Stimulated activated memory B cell treated with anti-CD40 and anti-IgM and Interleukin-4, amounts not matched to agents 10 μg/mL and 1 μg/mL and 100 μg/mL, for 72 hours (primary cell): Measurements from ENCODE around the gene MMP28.

Experiments used
- ATAC-seq: fragments of 150-1000 bp; cut with Tn5 transposase; 2 replicates; pipeline ENCODE4 v1.10.0; 2021
- H3K27ac Mint-ChIP-seq: one replicate; pipeline ENCODE4 v1.8.0; 2022; ENCODE audit warnings: mild to moderate bottlenecking, mixed read lengths
- H3K27me3 Mint-ChIP-seq: one replicate; pipeline ENCODE4 v1.8.0; 2022; ENCODE audit warnings: mixed read lengths
- H3K36me3 Mint-ChIP-seq: one replicate; pipeline ENCODE4 v1.8.0; 2022; ENCODE audit warnings: mixed read lengths
- H3K4me1 Mint-ChIP-seq: one replicate; pipeline ENCODE4 v1.8.0; 2022; ENCODE audit warnings: mixed read lengths
- H3K4me3 Mint-ChIP-seq: one replicate; pipeline ENCODE4 v1.8.0; 2022; ENCODE audit warnings: mild to moderate bottlenecking, moderate library complexity, mixed read lengths
- H3K9me3 Mint-ChIP-seq: one replicate; pipeline ENCODE4 v1.8.0; 2022; ENCODE audit warnings: mixed read lengths

Gene MMP28

GRCh38 chr17:35748341-35748841 lies 47.0 kb downstream of the MMP28 start:
- Mint-ChIP-seq H3K36me3 (no peaks in the 10 kb centered on the region), H3K27me3 (peaks cover 83% of the 10 kb centered on the region), H3K27ac (no peak overlapping the region), H3K9me3 (no peaks in the 10 kb centered on the region), H3K4me1 (peaks cover 24% of the 10 kb centered on the region), H3K4me3 (no peak overlapping the region)
- no peak for ATAC-seq

GRCh38 chr17:35747540-35748017 lies 47.9 kb downstream of the MMP28 start:
- ATAC-seq = peak; percentile 80
- no peak overlapping the region for H3K27ac Mint-ChIP-seq
- H3K9me3 Mint-ChIP-seq = no peaks in the 10 kb centered on the region
- H3K27me3 Mint-ChIP-seq = peaks cover 83% of the 10 kb centered on the region
- H3K4me1 Mint-ChIP-seq = peaks cover 24% of the 10 kb centered on the region
- no peaks in the 10 kb centered on the region for H3K36me3 Mint-ChIP-seq
- H3K4me3 Mint-ChIP-seq = no peak overlapping the region

- Mint-ChIP-seq H3K9me3 (no peaks in the 10 kb centered on the region), H3K27me3 (peaks cover 83% of the 10 kb centered on the region), H3K36me3 (no peaks in the 10 kb centered on the region), H3K4me1 (peaks cover 33% of the 10 kb centered on the region), H3K4me3 (no peak overlapping the region), H3K27ac (no peak overlapping the region)
- no peak for ATAC-seq
Measured at GRCh38 chr17:35745749-35746320, 49.6 kb downstream of the MMP28 start.

- ATAC-seq = no peak
- peaks cover 83% of the 10 kb centered on the region for H3K27me3 Mint-ChIP-seq
Measured at GRCh38 chr17:35745246-35745645, 50.2 kb downstream of the MMP28 start.

GRCh38 chr17:35744830-35745229 lies 50.6 kb downstream of the MMP28 start:
- peaks cover 28% of the 10 kb centered on the region for H3K4me1 Mint-ChIP-seq
- no peaks in the 10 kb centered on the region for H3K36me3 Mint-ChIP-seq
- H3K27me3 Mint-ChIP-seq = peaks cover 83% of the 10 kb centered on the region
- H3K27ac Mint-ChIP-seq = no peak overlapping the region
- no peak for ATAC-seq
- no peaks in the 10 kb centered on the region for H3K9me3 Mint-ChIP-seq
- no peak overlapping the region for H3K4me3 Mint-ChIP-seq

More at GRCh38 chr17:35745246-35745645, 50.2 kb downstream of the MMP28 start:
- no peaks in the 10 kb centered on the region for H3K36me3 Mint-ChIP-seq
- peaks cover 32% of the 10 kb centered on the region for H3K4me1 Mint-ChIP-seq
- H3K4me3 Mint-ChIP-seq = no peak overlapping the region
- no peaks in the 10 kb centered on the region for H3K9me3 Mint-ChIP-seq
- H3K27ac Mint-ChIP-seq = no peak overlapping the region

GRCh38 chr17:35743626-35744328 lies 51.7 kb downstream of the MMP28 start:
- Mint-ChIP-seq H3K27ac (no peak overlapping the region), H3K4me3 (no peak overlapping the region), H3K4me1 (peaks cover 17% of the 10 kb centered on the region), H3K9me3 (no peaks in the 10 kb centered on the region), H3K27me3 (peaks cover 79% of the 10 kb centered on the region), H3K36me3 (no peaks in the 10 kb centered on the region)
- no peak for ATAC-seq

- no peak for ATAC-seq
- Mint-ChIP-seq H3K9me3 (no peaks in the 10 kb centered on the region), H3K4me1 (peaks cover 17% of the 10 kb centered on the region), H3K27me3 (peaks cover 72% of the 10 kb centered on the region), H3K36me3 (no peaks in the 10 kb centered on the region), H3K4me3 (no peak overlapping the region), H3K27ac (no peak overlapping the region)
Measured at GRCh38 chr17:35742896-35743477, 52.5 kb downstream of the MMP28 start.

- H3K9me3 Mint-ChIP-seq = no peaks in the 10 kb centered on the region
- no peak overlapping the region for H3K4me3 Mint-ChIP-seq
- H3K27me3 Mint-ChIP-seq = peaks cover 67% of the 10 kb centered on the region
- H3K4me1 Mint-ChIP-seq = peaks cover 15% of the 10 kb centered on the region
- H3K27ac Mint-ChIP-seq = no peak overlapping the region
- ATAC-seq = no peak
- no peaks in the 10 kb centered on the region for H3K36me3 Mint-ChIP-seq
Measured at GRCh38 chr17:35742496-35742895, 52.9 kb downstream of the MMP28 start.

GRCh38 chr17:35740997-35741931 lies 54.2 kb downstream of the MMP28 start:
- peaks cover 10% of the 10 kb centered on the region for H3K4me1 Mint-ChIP-seq
- H3K9me3 Mint-ChIP-seq = no peaks in the 10 kb centered on the region
- H3K4me3 Mint-ChIP-seq = no peak overlapping the region
- H3K27me3 Mint-ChIP-seq = peaks cover 58% of the 10 kb centered on the region
- ATAC-seq = peak; percentile 2
- no peaks in the 10 kb centered on the region for H3K36me3 Mint-ChIP-seq
- no peak overlapping the region for H3K27ac Mint-ChIP-seq

GRCh38 chr17:35740216-35740615 lies 55.2 kb downstream of the MMP28 start:
- Mint-ChIP-seq H3K36me3 (no peaks in the 10 kb centered on the region), H3K4me3 (no peak overlapping the region), H3K27ac (no peak overlapping the region), H3K4me1 (peaks cover 10% of the 10 kb centered on the region), H3K27me3 (peaks cover 58% of the 10 kb centered on the region), H3K9me3 (no peaks in the 10 kb centered on the region)
- ATAC-seq = no peak

- Mint-ChIP-seq H3K4me1 (peaks cover 10% of the 10 kb centered on the region), H3K27ac (no peak overlapping the region), H3K4me3 (no peak overlapping the region), H3K27me3 (peaks cover 45% of the 10 kb centered on the region), H3K36me3 (no peaks in the 10 kb centered on the region), H3K9me3 (no peaks in the 10 kb centered on the region)
- no peak for ATAC-seq
Measured at GRCh38 chr17:35738519-35739133, 56.8 kb downstream of the MMP28 start.

GRCh38 chr17:35736236-35736635 lies 59.2 kb downstream of the MMP28 start:
- Mint-ChIP-seq H3K9me3 (no peaks in the 10 kb centered on the region), H3K4me1 (peaks cover 2% of the 10 kb centered on the region), H3K27me3 (peaks cover 24% of the 10 kb centered on the region), H3K27ac (no peak overlapping the region), H3K4me3 (no peak overlapping the region), H3K36me3 (no peaks in the 10 kb centered on the region)
- no peak for ATAC-seq

- no peaks in the 10 kb centered on the region for H3K36me3 Mint-ChIP-seq
- ATAC-seq = no peak
- H3K9me3 Mint-ChIP-seq = no peaks in the 10 kb centered on the region
- peaks cover 11% of the 10 kb centered on the region for H3K4me1 Mint-ChIP-seq
- no peak overlapping the region for H3K27ac Mint-ChIP-seq
- H3K27me3 Mint-ChIP-seq = peaks cover 20% of the 10 kb centered on the region
- H3K4me3 Mint-ChIP-seq = no peak overlapping the region
Measured at GRCh38 chr17:35735036-35735805, 60.2 kb downstream of the MMP28 start.

GRCh38 chr17:35734396-35734795 lies 61.0 kb downstream of the MMP28 start:
- Mint-ChIP-seq H3K36me3 (no peaks in the 10 kb centered on the region), H3K27ac (no peak overlapping the region), H3K9me3 (no peaks in the 10 kb centered on the region), H3K4me3 (no peak overlapping the region), H3K27me3 (peaks cover 12% of the 10 kb centered on the region), H3K4me1 (peaks cover 11% of the 10 kb centered on the region)
- ATAC-seq = no peak
